Peyer's patch (tissue), 4 donors: ENCODE data around the gene TTLL10.

Source experiments
- POLR2A ChIP-seq, 2 donors: fragments of 450-650 bp; IDR thresholded peaks; one replicate each; pipeline ENCODE4 v1.5.1; 2017; ENCODE audit warnings: antibody characterized with exemption in 2 of 2, mild to moderate bottlenecking in 2 of 2, moderate library complexity in 2 of 2
- TF ChIP-seq, protein P1 (sequence below), 6 experiments: fragments of 450-650 bp in 4 of 6; fragments of 200-600 bp in 2 of 6; sonication (generic) in 1 of 6; IDR thresholded peaks; one replicate each; pipeline ENCODE4 v1.5.1; 2017 to 2019; ENCODE audit warnings: antibody characterized with exemption in 6 of 6, mild to moderate bottlenecking in 3 of 6, moderate library complexity in 1 of 6

DNA sequence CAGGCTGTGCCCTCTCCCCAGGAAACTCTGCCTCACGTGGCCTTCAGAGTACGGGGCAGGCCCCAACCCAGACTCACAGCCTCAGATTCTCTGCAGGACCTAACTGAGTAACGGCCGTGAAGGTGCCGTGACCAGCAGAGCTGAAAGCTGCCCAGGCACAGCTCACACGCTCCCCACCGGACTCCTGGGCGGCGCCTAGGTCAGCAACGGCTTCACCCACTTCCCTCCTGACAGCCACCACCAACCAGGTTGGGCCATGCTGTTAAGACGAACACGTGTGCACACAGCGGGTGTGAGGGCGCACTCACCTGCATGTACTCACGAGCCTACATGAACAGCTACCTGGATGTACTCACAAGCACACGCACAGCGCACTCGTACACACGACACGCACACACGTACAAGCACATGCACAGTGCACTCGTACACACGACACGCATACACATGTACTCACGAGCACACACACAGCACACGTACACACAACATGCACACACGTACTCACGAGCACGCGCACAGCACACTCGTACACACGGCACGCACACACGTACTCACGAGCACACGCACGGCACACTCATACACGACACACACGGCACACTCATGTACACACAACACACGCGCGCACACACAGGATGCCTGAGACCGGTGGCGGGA lies 49.0 kb downstream of the TTLL10 start:
- no peak for TF ChIP-seq POLR2A (IDR thresholded peaks at IDR 0.05)
- TF ChIP-seq, protein P1, sequence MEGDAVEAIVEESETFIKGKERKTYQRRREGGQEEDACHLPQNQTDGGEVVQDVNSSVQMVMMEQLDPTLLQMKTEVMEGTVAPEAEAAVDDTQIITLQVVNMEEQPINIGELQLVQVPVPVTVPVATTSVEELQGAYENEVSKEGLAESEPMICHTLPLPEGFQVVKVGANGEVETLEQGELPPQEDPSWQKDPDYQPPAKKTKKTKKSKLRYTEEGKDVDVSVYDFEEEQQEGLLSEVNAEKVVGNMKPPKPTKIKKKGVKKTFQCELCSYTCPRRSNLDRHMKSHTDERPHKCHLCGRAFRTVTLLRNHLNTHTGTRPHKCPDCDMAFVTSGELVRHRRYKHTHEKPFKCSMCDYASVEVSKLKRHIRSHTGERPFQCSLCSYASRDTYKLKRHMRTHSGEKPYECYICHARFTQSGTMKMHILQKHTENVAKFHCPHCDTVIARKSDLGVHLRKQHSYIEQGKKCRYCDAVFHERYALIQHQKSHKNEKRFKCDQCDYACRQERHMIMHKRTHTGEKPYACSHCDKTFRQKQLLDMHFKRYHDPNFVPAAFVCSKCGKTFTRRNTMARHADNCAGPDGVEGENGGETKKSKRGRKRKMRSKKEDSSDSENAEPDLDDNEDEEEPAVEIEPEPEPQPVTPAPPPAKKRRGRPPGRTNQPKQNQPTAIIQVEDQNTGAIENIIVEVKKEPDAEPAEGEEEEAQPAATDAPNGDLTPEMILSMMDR (IDR thresholded peaks at IDR 0.05) = no peak
